Right lobe of liver (tissue), 6 donors: ENCODE measurements around the gene IQCF6. TPM values are rescaled to one million over a fixed set of nuclear protein-coding genes. Genes with fewer than 3 reads are reported as not detected.
"Not testable (repeated sequence)": the region's sequence is repeated elsewhere in the genome, so short reads cannot be mapped to it uniquely, and the experiment has no call there.

ENCODE experiments used
- ATAC-seq, 4 donors: fragments of 200-7000 bp; cut with Tn5 transposase; one replicate each; pipeline ENCODE4 v1.9.1; 2020; ENCODE audit warnings: mild to moderate bottlenecking in 4 of 4, moderate library complexity in 4 of 4
- DNase-seq, 3 donors: peaks; one replicate each; pipeline ENCODE4 v3.0.0-alpha.2; 2020
- H3K27ac ChIP-seq, 3 donors: fragments of 200-600 bp; one replicate each; pipeline ENCODE4 v1.8.0; 2022
- H3K27me3 ChIP-seq, 2 donors: fragments of 200-600 bp; one replicate each; pipeline ENCODE4 v1.8.0; 2022
- H3K36me3 ChIP-seq, 4 donors: fragments of 200-600 bp; sonication (generic) in 1 of 4; one replicate each; pipeline versions ENCODE4 v1.5.1 to v1.8.0; 2017 to 2022; ENCODE audit warnings: control low read depth in 1 of 4
- H3K4me1 ChIP-seq, 4 donors: fragments of 200-600 bp; sonication (generic) in 1 of 4; one replicate each; pipeline versions ENCODE4 v1.5.1 to v1.8.0; 2017 to 2022; ENCODE audit warnings: control low read depth in 1 of 4
- H3K4me3 ChIP-seq, 3 donors: fragments of 200-600 bp; one replicate each; pipeline ENCODE4 v1.8.0; 2022
- H3K9me3 ChIP-seq, 4 donors: fragments of 200-600 bp; sonication (generic) in 1 of 4; one replicate each; pipeline versions ENCODE4 v1.5.1 to v1.8.0; 2017 to 2022; ENCODE audit warnings: control low read depth in 1 of 4
- POLR2A ChIP-seq: fragments of 450-650 bp; IDR thresholded peaks from one replicate; pipeline ENCODE4 v1.6.1; 2017; ENCODE audit warnings: antibody characterized with exemption, mild to moderate bottlenecking
- WGBS: methylation state at CpG from one replicate; pipeline ENCODE4 v1.1.6; 2018; ENCODE audit warnings: low coverage, low lambda C conversion rate; ENCODE audit not compliant: insufficient coverage; ENCODE audit errors: missing lambda C conversion rate; 5-methylcytosine and 5-hydroxymethylcytosine counted together
- intact Hi-C, 2 donors: fragments of 100-400 bp; cut with DNase I; formaldehyde crosslinking; loops; one replicate each; pipeline versions ENCODE4 v1.11.2 to v1.14.1; 2022
- total RNA-seq, 6 experiments: library from RNA; depleted of rRNA in 2 of 6; stranded (reverse); fragments of >200 nt in 2 of 6; fragmentation: NEBNext Ultra II Directional in 3 of 6; extraction: Animal tissue kit (Norgen Biotek cat#: 25700) in 3 of 6; gene quantifications; one replicate each; pipeline versions ENCODE4 v1.1.0 to v1.2.4, GENCODE V29; 2016 to 2023
- TF ChIP-seq, protein P1 (sequence below), 4 donors: fragments of 200-600 bp in 3 of 4; fragments of 450-650 bp in 1 of 4; IDR thresholded peaks; one replicate each; pipeline versions ENCODE4 v1.5.1 to v1.8.0; 2016 to 2022; ENCODE audit warnings: antibody characterized with exemption in 4 of 4, mild to moderate bottlenecking in 2 of 4
- donor health status: DM: no; HTN: yes; CAD: no.
- donor health status: DM: no; HTN: no; CAD: no.
- donor health status: DM: no; HTN: no; CAD: no.
- donor health status: DM: no; HTN: yes; CAD: no.
- donor health status: DM: no; HTN: yes; CAD: no.

Gene IQCF6
- total RNA-seq, 6 experiments from 2014 or later: not detected

DNA sequence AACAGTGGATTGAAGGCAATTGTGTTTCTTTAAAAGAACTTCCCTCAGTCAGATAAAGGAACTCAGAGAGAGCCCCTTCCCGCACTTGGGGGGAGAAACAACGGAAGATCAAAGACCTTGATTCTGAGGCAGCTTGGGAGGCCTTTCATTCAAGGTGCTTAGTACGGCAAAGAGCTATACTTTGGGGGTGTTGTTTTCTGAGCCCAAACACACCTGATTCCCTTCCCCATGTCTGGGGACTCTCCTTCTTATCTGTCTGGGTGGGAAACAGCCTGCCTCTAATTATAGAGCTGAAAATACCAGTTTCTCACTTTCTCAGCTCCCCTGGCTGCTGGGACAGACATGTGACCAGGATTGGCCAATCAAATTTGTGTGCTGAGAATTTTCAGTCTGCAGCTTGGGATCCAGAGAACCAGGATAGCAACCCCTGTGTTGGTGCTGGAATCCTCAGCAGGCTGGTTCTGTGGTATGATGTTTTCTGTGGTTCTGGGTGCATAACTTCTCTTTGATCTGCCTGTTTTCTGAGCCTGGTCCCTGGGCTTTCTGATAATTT, 19.4 kb upstream of the IQCF6 start:
- no peak for TF ChIP-seq POLR2A
- TF ChIP-seq, protein P1, sequence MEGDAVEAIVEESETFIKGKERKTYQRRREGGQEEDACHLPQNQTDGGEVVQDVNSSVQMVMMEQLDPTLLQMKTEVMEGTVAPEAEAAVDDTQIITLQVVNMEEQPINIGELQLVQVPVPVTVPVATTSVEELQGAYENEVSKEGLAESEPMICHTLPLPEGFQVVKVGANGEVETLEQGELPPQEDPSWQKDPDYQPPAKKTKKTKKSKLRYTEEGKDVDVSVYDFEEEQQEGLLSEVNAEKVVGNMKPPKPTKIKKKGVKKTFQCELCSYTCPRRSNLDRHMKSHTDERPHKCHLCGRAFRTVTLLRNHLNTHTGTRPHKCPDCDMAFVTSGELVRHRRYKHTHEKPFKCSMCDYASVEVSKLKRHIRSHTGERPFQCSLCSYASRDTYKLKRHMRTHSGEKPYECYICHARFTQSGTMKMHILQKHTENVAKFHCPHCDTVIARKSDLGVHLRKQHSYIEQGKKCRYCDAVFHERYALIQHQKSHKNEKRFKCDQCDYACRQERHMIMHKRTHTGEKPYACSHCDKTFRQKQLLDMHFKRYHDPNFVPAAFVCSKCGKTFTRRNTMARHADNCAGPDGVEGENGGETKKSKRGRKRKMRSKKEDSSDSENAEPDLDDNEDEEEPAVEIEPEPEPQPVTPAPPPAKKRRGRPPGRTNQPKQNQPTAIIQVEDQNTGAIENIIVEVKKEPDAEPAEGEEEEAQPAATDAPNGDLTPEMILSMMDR (IDR thresholded peaks at IDR 0.05): no peak
- Histone ChIP-seq H3K4me3 (no peak overlapping the region), H3K9me3 (no peaks in the 10 kb centered on the region), H3K4me1 (no peaks in the 10 kb centered on the region), H3K27me3 (no peaks in the 10 kb centered on the region), H3K27ac (no peak overlapping the region), H3K36me3 (no peaks in the 10 kb centered on the region)
- DNase-seq (no peak), ATAC-seq (no peak)
- intact Hi-C loops: no loop called here
- WGBS: 20% methylated on average over 1 of the region's 3 CpGs

DNA sequence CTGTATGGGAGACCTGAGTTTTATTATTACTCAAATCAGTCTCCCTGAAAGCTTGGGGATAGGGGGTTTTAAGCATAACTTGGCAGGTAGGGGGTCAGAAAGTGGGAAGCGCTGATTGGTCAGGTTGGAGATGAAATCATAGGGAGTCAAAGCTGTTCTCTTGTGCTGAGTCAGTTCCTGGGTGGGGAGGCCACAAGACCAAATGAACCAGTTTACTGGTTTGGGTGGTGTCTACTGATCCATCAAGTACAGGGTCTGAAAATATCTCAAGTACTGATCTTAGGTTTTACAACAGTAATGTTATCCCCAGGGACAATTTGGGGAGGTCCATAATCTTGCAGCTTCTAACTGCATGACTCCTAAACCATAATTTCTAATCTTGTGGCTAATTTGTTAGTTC, 17.8 kb upstream of the IQCF6 start:
- Histone ChIP-seq H3K9me3 (no peaks in the 10 kb centered on the region), H3K4me1 (no peaks in the 10 kb centered on the region)
- intact Hi-C loops: no loop called here

DNA sequence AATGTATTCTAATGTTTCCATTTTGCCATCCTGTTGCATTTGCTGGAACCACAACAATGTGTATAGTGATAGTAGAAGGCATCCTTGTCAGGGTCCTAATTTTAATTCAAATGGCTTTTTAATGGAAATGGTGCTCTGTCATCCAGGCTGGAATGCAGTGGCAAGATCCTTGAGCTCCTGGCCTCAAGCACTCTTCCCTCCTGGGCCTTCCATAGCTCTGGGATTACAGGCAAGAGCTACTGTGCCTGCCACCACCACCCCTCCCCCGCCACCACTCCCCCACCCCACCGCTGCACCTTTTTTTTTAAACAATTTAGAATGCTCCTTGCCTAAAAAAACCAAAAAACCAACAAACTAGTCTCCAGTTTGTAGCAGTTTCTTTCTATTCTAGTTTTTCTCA, 15.2 kb upstream of the IQCF6 start:
- ATAC-seq (no peak), DNase-seq (no peak)
- no peak for TF ChIP-seq POLR2A
- TF ChIP-seq, protein P1 (IDR thresholded peaks at IDR 0.05): no peak
- Histone ChIP-seq H3K36me3 (no peaks in the 10 kb centered on the region), H3K9me3 (no peaks in the 10 kb centered on the region), H3K27me3 (no peaks in the 10 kb centered on the region), H3K4me1 (no peaks in the 10 kb centered on the region), H3K4me3 (no peak overlapping the region), H3K27ac (no peak overlapping the region)
- intact Hi-C loops: no loop called here
- WGBS: 38% methylated on average over 2 of the region's 2 CpGs

More for the DNA sequence above, 17.8 kb upstream of the IQCF6 start:
- ATAC-seq (no peak), DNase-seq (no peak)
- no peaks in the 10 kb centered on the region for H3K27me3 ChIP-seq
- H3K36me3 ChIP-seq: no peaks in the 10 kb centered on the region
- H3K4me3 ChIP-seq: no peak overlapping the region
- TF ChIP-seq, protein P1 (IDR thresholded peaks at IDR 0.05): no peak
- TF ChIP-seq POLR2A: no peak
- H3K27ac ChIP-seq: no peak overlapping the region
- 83% methylated on average over 1 of the region's 1 CpG for WGBS

DNA sequence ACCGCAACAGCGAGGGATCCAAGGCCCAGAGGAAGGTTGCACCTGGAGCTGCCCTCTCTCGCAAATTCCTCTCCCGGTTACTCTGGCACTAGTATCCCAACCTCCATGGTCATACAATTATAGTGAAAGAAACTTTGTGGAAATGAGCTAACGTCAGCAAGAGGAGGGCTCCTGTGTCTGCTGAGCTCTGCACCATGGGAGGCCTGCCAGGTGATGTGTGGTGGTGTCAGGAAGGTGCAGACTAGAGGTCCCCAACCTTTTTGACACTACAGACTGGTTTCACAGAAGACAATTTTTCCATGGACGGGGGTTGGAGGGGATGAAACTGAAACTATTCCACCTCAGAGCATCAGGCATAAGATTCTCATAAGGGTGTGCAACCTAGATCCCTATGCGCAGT, 13.2 kb upstream of the IQCF6 start:
- no peaks in the 10 kb centered on the region for H3K4me1 ChIP-seq
- TF ChIP-seq POLR2A: no peak
- TF ChIP-seq, protein P1 (IDR thresholded peaks at IDR 0.05): no peak
- H3K9me3 ChIP-seq: no peaks in the 10 kb centered on the region
- no peak overlapping the region for H3K4me3 ChIP-seq
- no CpG with 5 or more reads among the region's 7 CpGs for WGBS
- H3K36me3 ChIP-seq: no peaks in the 10 kb centered on the region
- DNase-seq (no peak), ATAC-seq (no peak)
- intact Hi-C loops: no loop called here
- H3K27ac ChIP-seq: no peak overlapping the region
- H3K27me3 ChIP-seq: no peaks in the 10 kb centered on the region

DNA sequence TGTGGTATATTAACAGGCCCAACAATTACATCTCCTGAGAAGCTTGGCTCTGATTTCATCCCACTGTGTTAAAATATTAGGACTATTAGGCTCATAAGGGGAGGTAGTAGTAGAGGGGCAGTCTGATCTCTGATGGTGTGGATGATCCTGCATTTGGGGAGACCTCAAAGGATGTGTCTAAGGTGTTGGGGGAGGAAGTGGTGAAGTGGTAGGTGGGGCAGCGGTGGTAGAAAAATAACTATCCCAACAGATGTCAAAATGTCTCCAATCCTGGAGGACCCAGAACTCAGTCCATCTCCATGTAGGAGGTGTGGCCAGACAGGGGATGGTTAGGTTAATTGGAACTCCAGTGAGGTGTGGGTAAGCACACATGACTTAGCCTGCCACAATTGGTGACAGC, 10.4 kb upstream of the IQCF6 start:
- ATAC-seq (no peak), DNase-seq (no peak)
- 80% methylated on average over 1 of the region's 1 CpG for WGBS
- no peaks in the 10 kb centered on the region for H3K4me1 ChIP-seq
- intact Hi-C loops: no loop called here
- no peak for TF ChIP-seq POLR2A
- TF ChIP-seq, protein P1 (IDR thresholded peaks at IDR 0.05): no peak
- no peak overlapping the region for H3K4me3 ChIP-seq
- H3K36me3 ChIP-seq: no peaks in the 10 kb centered on the region
- no peaks in the 10 kb centered on the region for H3K27me3 ChIP-seq
- no peaks in the 10 kb centered on the region for H3K9me3 ChIP-seq
- no peak overlapping the region for H3K27ac ChIP-seq

DNA sequence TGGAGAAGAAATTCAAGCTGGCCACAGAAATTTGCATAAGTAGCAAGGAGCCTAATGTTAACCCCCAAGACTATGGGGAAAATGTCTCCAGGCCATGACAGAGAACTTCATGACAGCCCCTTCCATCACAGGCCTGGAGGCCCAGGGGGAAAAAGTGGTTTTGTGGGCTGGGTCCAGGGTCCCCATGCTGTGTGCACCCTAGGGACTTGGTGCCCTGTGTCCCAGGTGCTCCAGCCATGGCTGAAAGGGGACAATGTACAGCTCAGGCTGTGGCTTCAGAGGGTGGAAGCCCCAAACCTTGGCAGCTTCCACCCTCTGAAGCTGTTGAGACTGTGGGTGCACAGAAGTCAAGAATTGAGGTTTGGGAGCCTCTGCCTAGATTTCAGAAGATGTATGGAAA, 8.5 kb upstream of the IQCF6 start:
- intact Hi-C loops, H3K36me3 ChIP-seq, H3K4me1 ChIP-seq, H3K27me3 ChIP-seq, H3K9me3 ChIP-seq, DNase-seq, ATAC-seq, H3K4me3 ChIP-seq, H3K27ac ChIP-seq: not testable (repeated sequence)
